GM19023 (cell line): ENCODE results near the gene PTPRG.
A peak's percentile ranks its signal among the peaks of the same experiment; 100 is the strongest.

Source experiments
- ATAC-seq: cut with Tn5 transposase; IDR thresholded peaks from one replicate; pipeline ENCODE4 v1.9.1; 2021; ENCODE audit warnings: mild to moderate bottlenecking, moderate library complexity; ENCODE audit not compliant: unreplicated experiment

PTPRG gene

DNA sequence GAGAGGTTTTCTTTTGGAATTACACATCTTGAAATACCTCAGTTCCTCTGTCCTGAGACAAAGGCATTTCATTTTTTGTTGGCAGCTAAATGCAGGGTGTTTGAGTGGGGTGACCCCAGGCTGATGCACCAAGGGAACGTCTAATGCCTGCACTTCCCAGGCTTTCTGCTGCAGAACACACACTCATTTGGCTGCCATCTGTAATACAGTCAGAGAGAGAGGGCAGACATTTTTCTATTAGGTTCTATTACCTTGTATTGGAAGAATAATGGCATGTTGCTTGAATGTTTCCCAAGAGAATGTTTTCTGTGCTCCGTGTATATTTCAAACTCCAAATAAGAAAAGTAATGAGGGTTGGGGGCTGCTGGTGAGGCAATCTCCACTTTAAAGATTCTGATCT is 87.1 kb downstream of the PTPRG start:
- ATAC-seq, result no peak

DNA sequence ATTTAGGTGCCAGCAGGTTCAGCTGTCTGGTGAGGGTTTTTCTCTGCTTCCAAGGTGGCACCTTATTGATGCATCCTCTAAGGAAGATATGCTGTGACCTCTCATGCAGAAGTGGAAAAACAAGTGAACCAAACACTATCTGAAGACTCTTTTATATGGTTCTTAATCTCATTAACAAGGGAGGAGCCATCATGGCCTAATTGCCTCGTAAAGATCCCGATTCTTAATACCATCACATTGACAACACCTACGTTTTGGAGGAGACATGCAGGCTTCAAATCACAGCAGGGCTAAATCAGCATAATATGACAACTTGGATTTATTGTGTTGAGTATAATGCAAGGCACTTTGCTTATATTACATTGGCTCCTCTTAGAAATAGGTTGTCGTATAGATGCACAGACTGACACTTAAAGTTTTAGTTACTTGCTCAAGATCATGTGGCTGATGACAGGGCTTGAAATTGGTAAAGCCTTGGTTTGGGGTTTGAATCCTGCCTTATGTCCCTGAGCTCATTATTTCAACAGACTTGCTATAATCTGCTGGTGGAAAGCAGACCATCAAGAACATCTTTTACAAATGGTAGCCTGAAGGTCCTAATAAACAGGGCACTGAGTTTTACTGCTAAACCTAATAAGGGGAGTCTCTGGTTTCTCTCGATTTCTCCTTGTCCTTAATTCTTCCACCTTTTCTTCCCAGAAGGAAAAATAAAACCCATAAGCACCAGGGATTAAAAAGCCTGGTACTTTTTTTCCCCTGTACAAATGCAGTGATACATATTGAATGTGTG is 88.2 kb downstream of the PTPRG start:
- no peak for ATAC-seq

DNA sequence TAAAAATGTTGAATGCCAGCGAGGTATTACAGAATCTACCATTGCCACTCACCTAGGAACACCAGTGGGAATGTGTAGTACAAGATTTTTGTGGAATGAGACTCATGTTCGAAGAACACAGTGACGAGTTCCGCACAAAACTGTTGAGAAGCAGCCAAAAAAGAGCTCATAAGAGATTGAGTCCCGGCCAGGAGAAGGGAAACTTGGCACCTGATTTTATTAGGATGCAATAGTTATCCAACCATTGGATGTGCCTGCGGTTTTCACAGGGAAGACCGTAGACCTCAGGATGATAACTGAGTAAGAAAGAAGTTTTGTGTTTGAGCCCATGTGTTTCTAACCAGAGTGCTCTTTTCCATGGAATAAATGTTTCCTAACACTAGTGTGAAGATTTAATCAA is 88.9 kb downstream of the PTPRG start:
- ATAC-seq, result no peak

DNA sequence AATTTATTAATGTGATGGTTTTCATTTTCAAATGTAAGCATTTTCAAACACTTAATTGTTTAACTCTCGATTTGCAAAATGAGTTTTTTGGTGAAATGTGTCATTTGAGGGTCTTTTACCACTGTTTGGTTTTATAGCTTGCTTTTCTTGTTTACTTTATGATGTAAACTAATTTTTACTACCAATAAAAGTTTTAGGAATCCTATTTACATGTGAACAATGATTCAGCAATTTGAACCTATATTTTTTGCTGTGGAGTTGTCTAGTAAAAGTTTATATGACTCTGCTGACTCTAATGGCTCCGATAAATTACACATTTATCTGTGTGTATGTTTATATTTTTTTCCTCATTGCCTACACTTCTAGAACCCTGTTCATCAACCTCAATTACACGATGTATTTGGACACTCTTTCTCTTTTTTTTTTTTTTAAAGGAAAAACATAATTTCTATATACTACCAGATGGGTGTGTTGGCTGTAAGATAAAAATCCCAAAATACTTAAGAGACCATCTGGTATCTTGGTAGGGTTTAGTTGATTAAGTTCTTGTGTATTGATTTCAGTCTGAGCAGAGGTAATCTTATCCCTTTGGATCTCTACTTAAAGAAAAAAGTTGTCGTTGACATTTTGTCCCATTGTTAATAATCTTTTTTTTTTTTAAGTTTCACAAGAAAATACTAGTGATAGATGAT is 89.5 kb downstream of the PTPRG start:
- no peak for ATAC-seq

DNA sequence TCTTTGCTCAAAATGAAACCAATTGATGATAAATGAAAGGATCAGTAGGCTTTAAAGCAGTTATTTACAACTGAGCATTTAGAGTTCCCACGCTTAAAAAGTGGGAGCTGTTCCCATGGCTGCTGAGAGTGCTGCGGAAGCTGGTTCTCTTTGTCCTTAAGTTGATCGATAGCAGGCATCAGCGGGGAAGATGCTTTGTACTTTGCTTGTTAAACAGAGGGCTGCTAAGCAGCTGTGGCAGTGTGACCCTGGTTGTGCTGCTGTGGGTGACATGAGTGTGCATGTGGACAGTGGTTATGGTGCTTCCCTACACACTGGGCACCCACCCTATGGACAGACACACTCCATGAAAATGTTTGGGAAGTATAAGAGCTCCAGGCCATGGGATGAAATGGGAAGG is 96.3 kb downstream of the PTPRG start:
- ATAC-seq, result no peak

DNA sequence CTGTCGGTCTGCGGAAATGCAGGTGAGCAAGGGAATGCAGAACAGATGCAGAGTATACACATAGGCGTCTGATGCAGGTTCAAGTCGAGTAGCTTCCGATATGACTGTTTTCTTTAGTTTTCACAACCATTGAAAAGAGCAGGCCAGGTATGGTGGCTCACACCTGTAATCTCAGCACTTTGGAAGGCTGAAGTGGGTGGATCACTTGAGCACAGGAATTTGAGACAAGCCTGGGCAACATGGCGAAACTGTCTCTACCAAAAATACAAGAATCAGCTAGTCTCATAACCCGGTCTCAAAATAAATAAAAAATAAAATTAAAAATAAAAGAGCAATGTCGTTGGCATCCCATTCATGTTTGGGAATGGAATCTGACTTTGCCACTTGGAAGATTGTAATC is 101.5 kb downstream of the PTPRG start:
- ATAC-seq, result no peak

DNA sequence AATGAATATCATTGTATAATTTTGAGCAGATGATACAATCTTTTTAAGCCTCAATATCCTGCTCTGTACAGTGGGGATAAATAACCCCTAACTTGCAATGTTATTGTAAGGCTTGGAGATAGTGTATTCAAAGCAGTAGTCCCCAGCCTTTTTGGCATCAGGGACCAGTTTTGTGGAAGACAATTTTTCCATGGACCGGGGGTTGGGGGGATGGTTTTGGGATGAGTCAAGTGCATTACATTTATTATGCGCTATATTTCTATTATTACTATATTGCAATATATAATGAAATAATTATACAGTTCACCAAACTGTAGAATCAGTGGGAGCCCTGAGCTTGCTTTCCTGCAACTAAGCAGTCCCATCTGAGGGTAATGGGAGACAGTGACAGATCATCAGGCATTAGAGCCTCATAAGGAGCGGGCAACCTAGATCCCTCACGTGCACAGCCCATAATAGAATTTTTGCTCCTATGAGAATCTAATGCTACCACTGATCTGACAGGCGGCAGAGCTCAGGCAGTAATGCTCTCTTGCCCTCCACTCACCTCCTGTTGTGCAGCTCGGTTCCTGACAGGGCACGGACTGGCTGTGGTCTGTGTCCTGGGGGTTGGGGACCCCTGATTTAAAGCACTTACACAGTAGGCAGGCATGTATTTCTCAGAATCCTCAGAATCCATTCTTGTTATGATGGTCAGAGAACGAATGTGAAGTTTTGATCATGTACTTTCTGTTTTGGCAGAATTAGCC is 102.2 kb downstream of the PTPRG start:
- ATAC-seq, result no peak

DNA sequence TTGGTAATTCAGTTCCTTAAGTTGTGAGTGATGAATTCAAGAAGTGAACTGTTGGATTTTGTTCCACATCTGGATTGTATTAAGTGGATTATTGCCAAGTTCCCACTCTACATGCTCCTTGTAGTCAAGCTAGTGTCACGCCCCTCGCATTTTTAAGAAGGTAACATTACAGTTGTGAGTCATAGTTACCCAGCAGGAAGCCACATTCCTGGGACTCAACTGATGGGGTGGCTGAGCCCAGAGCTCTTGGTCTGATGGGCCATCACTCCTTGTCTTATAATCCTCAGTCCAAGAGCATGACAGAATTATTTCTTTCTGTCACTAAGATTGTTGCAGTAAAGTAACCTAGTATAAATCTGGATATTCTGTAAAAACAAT is 102.7 kb downstream of the PTPRG start:
- no peak for ATAC-seq

DNA sequence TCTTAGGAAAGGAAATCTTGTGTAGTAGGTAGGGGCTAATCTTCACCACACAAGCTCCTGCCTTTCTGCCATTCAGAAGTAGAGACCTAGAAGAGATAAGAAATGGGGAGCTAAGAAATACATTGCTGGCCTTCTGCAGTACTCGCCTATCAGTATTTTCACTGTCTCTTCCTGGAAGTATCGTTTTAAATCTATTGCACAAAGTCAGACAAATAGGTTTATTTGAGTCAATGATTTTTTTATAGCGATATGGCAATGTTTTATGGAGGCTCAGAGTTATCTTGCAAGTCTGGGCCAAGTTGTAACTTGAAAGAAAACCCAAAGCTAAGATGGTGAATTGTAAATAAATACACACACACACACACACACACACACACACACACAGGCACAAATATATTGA is 103.8 kb downstream of the PTPRG start:
- no peak for ATAC-seq

DNA sequence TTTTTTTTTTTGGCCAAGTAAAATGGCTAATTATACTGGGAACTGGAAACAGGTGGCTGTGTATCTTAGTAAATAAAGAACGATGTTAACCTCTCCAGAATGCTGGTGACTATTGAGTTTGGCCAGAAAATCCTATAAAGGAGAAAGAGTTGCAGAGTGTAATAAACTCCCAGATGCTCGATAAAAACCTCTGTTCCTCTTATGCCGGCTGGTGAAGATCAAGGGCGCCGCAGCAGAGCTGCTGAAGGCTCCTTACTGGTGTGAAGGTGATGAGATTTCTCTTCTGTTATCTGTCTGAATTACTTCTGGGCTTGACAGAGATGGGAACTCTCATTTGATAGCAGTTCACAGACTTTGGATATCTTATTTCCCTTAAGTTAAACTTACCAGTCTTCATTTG is 104.6 kb downstream of the PTPRG start:
- no peak for ATAC-seq

DNA sequence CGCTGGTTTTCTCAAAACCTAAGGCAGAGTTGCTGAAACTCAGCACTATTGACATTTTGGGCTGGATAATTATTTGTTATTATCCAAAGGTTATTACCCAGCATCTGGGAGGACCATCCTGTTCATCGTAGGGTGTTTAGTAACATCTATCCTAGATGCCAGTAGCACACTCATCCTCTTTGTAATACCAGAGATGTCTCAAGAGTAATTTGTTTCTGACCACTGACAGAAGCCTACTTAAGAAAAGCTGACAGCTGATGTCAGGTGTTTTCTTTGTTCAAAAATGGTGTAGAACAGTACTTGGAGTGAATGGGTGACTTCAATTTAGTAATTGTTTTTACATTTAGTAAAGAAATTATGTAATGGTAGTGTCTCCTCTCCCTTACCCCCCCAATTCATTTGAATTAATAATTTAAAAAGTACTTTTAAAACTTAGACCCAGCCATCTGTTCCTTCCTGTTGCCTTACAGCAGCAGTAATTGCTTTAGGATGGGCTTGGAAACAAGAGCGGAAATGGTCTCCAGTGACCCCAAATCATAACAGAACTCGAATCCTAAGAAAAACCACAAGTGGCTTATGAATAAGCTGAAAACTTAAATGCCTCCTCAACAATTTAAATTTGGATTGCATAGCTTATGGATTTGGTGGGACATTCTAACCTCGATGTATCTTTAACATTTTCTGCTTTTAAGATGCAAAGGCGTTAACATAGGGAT is 105.4 kb downstream of the PTPRG start:
- no peak for ATAC-seq

DNA sequence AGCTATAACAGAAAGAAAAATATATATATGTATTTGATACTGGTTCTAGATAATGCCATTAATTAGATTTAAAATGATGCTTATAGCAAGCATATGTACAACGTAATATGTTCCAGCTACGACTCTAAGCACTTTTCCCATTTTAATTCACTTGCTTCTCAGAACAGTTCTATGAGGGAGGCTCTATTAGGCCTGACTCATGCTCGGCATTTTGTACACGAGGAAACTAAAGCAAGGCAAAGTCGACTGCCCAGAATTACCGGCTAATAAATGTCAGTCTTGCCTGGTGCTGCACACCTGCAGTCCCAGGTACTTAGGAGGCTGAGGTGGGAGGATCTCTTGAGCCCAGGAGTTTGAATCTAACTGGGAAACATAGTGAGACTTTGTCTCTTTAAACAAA is 106.0 kb downstream of the PTPRG start:
- no peak for ATAC-seq

DNA sequence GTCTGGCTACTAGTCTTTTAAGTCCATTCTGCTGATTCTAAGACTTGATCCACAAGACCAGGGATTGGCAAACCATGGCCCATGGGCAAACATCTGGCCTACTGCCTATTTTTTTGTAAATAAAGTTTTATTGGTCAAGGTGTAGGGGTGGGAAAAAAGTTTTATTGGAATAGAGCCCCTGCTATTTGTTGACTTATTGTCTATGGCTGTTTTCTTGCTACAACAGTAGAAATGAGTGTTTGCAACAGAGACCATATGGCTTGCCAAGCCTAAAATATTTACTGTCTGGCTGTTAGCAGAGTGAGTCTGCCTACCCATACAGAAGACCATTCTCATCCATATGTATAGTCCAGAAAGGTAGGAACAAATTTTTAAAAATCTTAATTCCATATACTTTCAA is 106.4 kb downstream of the PTPRG start:
- ATAC-seq, result no peak

DNA sequence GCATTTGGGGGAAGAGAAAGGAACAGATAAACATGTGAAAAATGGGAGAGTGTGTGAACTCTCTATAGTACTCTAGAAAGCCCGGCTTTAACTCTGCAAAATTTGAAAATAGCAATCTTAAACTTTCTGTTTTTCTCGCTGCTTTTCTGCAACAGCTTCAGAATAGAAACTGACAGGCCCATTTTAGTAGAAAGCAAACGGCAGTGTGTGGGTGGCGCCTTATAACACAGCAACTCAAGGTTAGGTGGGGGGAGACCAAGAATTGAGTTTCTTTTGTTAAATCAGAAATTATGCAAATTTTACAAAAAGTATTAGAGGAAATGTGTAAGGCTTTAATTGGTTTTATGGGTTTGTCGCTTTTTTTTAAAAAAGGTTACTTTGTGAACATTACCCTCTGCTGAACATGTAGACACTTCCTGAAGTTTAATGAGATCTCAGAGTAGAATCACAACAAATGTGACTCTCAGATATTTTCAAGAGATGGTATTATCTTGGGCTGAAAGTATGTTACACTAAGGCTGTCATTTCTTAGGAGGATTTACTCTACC is 107.0 kb downstream of the PTPRG start:
- peak; percentile 68 for ATAC-seq

DNA sequence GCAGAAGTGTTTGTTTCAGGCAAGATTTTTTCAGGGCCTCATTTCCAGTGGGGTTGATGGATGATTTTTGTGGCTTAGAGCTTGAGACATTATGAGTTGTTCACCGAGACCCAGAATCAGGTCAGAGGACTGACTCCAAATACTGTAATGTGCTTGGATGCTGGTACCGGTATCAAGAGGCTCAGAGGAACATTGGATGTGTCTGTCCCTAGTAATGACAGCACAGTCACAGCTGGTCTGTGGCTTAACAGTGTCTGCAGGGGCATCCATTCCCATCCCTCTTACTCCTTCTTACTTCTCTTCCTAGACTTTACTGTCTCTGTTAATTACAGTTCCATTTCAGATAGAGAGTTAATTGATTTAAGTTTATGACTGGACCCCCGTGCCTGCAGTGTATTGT is 107.8 kb downstream of the PTPRG start:
- ATAC-seq, result no peak

DNA sequence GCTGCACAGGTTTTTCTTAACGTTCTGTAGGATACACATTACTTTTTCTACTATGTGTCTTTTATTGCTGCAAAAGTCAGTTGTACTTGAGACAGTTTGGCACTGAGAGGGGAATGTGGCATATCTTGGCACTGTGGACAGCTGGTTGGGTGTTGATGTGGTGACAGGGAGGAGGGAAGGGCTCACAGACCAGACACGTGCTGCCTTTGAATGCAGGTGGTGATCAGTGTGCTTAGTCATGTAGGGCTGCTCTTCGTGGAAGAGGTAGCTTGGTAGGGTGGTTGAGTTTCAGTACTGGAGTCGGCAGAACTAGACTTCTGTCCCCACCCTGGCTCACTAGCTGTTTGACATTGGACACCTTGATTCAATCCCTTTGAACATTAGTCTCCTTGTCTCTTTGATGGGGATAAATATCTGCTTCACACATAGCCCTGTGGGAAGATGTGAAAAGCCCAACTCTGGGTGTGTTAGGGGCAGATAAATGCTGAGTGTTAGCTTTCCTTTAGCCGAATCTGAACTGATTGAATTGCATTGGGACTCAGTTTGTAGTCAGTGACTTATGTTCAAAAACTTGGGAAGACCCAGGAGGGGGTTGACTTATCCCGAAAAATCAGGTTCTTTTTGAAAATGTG is 108.4 kb downstream of the PTPRG start:
- peak; percentile 50 for ATAC-seq

DNA sequence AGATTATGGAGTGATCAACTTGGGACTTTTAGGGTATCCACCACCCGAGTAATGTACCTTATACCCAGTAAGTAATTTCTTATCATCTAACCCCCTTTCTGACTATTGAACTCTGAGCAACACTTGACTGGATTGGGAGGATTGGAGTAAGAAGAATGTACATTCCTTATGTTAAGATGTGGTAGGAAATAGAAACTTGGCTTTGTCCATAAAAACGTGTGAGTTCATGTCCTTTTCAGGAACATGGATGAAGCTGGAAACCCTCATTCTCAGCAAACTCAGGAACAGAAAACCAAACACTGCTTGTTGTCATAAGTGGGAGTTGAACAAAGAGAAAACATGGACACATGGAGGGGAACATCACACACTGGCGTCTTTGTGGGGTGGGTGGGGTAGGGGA is 112.3 kb downstream of the PTPRG start:
- ATAC-seq, result no peak

DNA sequence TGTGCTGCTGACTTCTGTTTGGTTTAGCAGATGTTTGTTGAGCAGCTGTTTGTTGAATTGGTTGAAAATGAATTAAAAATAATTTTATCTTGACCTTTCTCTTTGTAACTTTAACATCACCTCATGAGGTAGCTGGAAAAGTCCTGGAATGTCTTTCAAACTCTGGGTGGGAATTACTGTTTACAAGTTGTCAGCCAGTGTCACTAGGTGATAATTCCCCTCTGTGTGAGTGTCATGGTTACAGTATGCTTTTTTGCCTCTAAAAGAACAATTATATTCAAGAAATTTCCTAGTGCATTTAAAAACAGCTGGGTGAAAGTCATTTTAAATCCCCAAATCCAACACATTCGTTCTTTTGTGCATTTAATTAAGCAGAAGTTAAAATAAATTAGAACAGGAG is 113.2 kb downstream of the PTPRG start:
- no peak for ATAC-seq

DNA sequence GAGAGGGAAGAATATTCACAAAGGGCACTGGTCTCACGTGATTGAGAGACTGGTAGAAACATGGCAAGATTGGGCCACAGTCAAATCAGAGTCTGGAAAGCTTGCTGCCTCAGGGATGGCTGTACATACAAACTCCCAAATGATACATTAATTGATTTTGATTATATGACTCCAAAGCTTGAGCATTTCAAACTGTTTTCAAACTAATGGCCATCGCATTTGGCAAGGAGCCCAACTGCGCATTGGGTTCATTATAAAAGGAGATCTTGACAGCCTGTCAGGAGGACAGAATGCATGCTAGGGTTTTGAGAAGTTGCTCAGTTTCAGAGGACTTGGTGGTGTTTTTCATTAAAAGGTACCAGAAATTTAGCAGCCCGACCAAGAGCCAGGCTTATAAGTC is 117.7 kb downstream of the PTPRG start:
- ATAC-seq, result no peak

DNA sequence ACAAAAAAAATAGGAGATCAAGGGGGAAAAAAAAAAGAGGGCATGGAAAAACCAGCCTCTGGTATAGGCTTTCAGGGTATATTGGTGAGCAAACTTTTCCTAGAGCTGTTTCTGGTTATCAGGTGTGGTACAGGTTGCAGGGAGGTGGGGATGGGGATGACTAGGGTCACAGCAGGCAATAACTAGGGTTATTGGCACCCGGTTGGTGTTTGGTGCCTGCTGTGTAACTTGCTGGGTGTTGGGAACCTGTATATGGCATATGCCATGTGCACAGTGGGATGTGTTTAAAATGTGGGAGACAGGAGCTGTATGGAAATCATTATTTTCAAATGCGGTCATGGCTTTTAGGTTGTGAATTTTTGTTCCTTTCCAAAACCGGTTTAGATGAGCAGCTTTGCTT is 119.2 kb downstream of the PTPRG start:
- no peak for ATAC-seq

DNA sequence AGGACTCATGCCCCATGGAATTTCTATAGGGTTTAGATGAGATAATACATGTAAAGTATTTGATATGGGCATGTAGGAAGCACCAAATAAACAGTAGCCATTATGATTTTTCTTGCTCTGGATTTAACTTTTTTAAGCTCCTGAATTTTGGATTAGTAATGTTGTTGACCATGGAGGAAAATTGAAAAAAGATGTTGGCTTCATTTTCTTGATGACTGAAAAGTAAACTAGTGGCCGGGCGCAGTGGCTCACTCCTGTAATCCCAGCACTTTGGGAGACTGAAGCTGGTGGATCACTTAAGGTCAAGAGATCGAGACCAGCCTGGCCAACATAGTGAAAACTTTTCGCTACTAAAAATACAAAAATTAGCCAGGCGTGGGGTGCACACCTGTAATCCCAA is 120.3 kb downstream of the PTPRG start:
- no peak for ATAC-seq
